IPS-15b (cell line): ENCODE results near the gene CALHM6.

ENCODE experiments used
- H3K27me3 ChIP-seq: one replicate; pipeline ENCODE4 v1.6.1; 2013; ENCODE audit warnings: low read length; ENCODE audit not compliant: control insufficient read depth, insufficient read depth
- H3K36me3 ChIP-seq: one replicate; pipeline ENCODE4 v1.6.1; 2013; ENCODE audit warnings: low read length; ENCODE audit not compliant: control insufficient read depth, insufficient read depth
- H3K4me1 ChIP-seq: one replicate; pipeline ENCODE4 v1.6.1; 2013; ENCODE audit warnings: mild to moderate bottlenecking, low read length; ENCODE audit not compliant: control insufficient read depth, insufficient read depth
- H3K4me3 ChIP-seq: one replicate; pipeline ENCODE4 v1.5.1; 2013; ENCODE audit warnings: low read depth, low read length
- H3K9ac ChIP-seq: one replicate; pipeline ENCODE4 v1.6.1; 2013; ENCODE audit warnings: low read depth, mild to moderate bottlenecking, low read length
- H3K9me3 ChIP-seq: one replicate; pipeline ENCODE4 v1.6.1; 2013; ENCODE audit warnings: mild to moderate bottlenecking, low read length; ENCODE audit not compliant: control insufficient read depth, insufficient read depth

Gene CALHM6

GRCh38 chr6:116461331-116461931 is at the start of gene CALHM6:
Gene CALHM6, plus strand, starts transcription at chr6:116461375. Its CDS starts 555 bp downstream, at chr6:116461930.
- Histone ChIP-seq H3K4me1 (peaks cover 5% of the 10 kb centered on the region), H3K9ac (peak within 1 kb of the TSS; percentile 48), H3K4me3 (peak within 1 kb of the TSS; percentile 49), H3K36me3 (no peaks in the 10 kb centered on the region), H3K9me3 (no peaks in the 10 kb centered on the region), H3K27me3 (peaks cover 57% of the 10 kb centered on the region)

- Histone ChIP-seq H3K9ac (no peak overlapping the region), H3K36me3 (no peaks in the 10 kb centered on the region), H3K4me3 (no peak overlapping the region), H3K27me3 (no peaks in the 10 kb centered on the region), H3K4me1 (peaks cover 3% of the 10 kb centered on the region), H3K9me3 (no peaks in the 10 kb centered on the region)
Measured at GRCh38 chr6:116412270-116412669, 48.9 kb upstream of the CALHM6 start.

GRCh38 chr6:116413357-116413756 is 47.8 kb upstream of the CALHM6 start:
- Histone ChIP-seq H3K9ac (no peak overlapping the region), H3K4me3 (no peak overlapping the region), H3K27me3 (no peaks in the 10 kb centered on the region), H3K4me1 (peaks cover 3% of the 10 kb centered on the region), H3K36me3 (no peaks in the 10 kb centered on the region), H3K9me3 (no peaks in the 10 kb centered on the region)

GRCh38 chr6:116417661-116418060 is 43.5 kb upstream of the CALHM6 start:
- Histone ChIP-seq H3K9ac (no peak overlapping the region), H3K4me1 (peaks cover 3% of the 10 kb centered on the region), H3K27me3 (no peaks in the 10 kb centered on the region), H3K4me3 (no peak overlapping the region), H3K9me3 (no peaks in the 10 kb centered on the region), H3K36me3 (no peaks in the 10 kb centered on the region)

- Histone ChIP-seq H3K27me3 (no peaks in the 10 kb centered on the region), H3K9ac (no peak overlapping the region), H3K4me1 (peaks cover 3% of the 10 kb centered on the region), H3K36me3 (no peaks in the 10 kb centered on the region), H3K9me3 (no peaks in the 10 kb centered on the region), H3K4me3 (no peak overlapping the region)
Measured at GRCh38 chr6:116419069-116419786, 41.9 kb upstream of the CALHM6 start.

- peaks cover 5% of the 10 kb centered on the region for H3K4me1 ChIP-seq
- no peaks in the 10 kb centered on the region for H3K9me3 ChIP-seq
- no peak overlapping the region for H3K4me3 ChIP-seq
- no peak overlapping the region for H3K9ac ChIP-seq
- H3K36me3 ChIP-seq, result no peaks in the 10 kb centered on the region
- H3K27me3 ChIP-seq, result no peaks in the 10 kb centered on the region
Measured at GRCh38 chr6:116420341-116420740, 40.8 kb upstream of the CALHM6 start.

- no peak overlapping the region for H3K4me3 ChIP-seq
- H3K4me1 ChIP-seq, result peaks cover 2% of the 10 kb centered on the region
- no peaks in the 10 kb centered on the region for H3K27me3 ChIP-seq
- no peaks in the 10 kb centered on the region for H3K36me3 ChIP-seq
- H3K9me3 ChIP-seq, result no peaks in the 10 kb centered on the region
- no peak overlapping the region for H3K9ac ChIP-seq
Measured at GRCh38 chr6:116422238-116422637, 38.9 kb upstream of the CALHM6 start.

GRCh38 chr6:116424001-116424400 is 37.2 kb upstream of the CALHM6 start:
- no peaks in the 10 kb centered on the region for H3K36me3 ChIP-seq
- no peak overlapping the region for H3K4me3 ChIP-seq
- H3K9me3 ChIP-seq, result no peaks in the 10 kb centered on the region
- peaks cover 2% of the 10 kb centered on the region for H3K4me1 ChIP-seq
- H3K27me3 ChIP-seq, result no peaks in the 10 kb centered on the region
- no peak overlapping the region for H3K9ac ChIP-seq

GRCh38 chr6:116426551-116426950 is 34.6 kb upstream of the CALHM6 start:
- Histone ChIP-seq H3K27me3 (no peaks in the 10 kb centered on the region), H3K4me3 (no peak overlapping the region), H3K9ac (no peak overlapping the region), H3K9me3 (no peaks in the 10 kb centered on the region), H3K36me3 (no peaks in the 10 kb centered on the region), H3K4me1 (peaks cover 2% of the 10 kb centered on the region)

GRCh38 chr6:116429111-116429510 is 32.1 kb upstream of the CALHM6 start:
- H3K4me3 ChIP-seq, result no peak overlapping the region
- no peaks in the 10 kb centered on the region for H3K9me3 ChIP-seq
- H3K27me3 ChIP-seq, result no peaks in the 10 kb centered on the region
- H3K36me3 ChIP-seq, result no peaks in the 10 kb centered on the region
- H3K4me1 ChIP-seq, result peaks cover 8% of the 10 kb centered on the region
- H3K9ac ChIP-seq, result no peak overlapping the region

- Histone ChIP-seq H3K27me3 (no peaks in the 10 kb centered on the region), H3K4me3 (no peak overlapping the region), H3K9me3 (no peaks in the 10 kb centered on the region), H3K4me1 (peaks cover 6% of the 10 kb centered on the region), H3K9ac (no peak overlapping the region), H3K36me3 (no peaks in the 10 kb centered on the region)
Measured at GRCh38 chr6:116430860-116431259, 30.3 kb upstream of the CALHM6 start.

GRCh38 chr6:116431964-116432595 is 29.1 kb upstream of the CALHM6 start:
- Histone ChIP-seq H3K27me3 (no peaks in the 10 kb centered on the region), H3K9me3 (no peaks in the 10 kb centered on the region), H3K4me3 (no peak overlapping the region), H3K9ac (no peak overlapping the region), H3K4me1 (peaks cover 6% of the 10 kb centered on the region), H3K36me3 (no peaks in the 10 kb centered on the region)
